Measurements from ENCODE around the gene TP53TG3B.
A peak's percentile ranks its signal among the peaks of the same experiment; 100 is the strongest.
"Not testable (repeated sequence)": the region's sequence is repeated elsewhere in the genome, so short reads cannot be mapped to it uniquely, and the experiment has no call there.

TP53TG3B gene

DNA sequence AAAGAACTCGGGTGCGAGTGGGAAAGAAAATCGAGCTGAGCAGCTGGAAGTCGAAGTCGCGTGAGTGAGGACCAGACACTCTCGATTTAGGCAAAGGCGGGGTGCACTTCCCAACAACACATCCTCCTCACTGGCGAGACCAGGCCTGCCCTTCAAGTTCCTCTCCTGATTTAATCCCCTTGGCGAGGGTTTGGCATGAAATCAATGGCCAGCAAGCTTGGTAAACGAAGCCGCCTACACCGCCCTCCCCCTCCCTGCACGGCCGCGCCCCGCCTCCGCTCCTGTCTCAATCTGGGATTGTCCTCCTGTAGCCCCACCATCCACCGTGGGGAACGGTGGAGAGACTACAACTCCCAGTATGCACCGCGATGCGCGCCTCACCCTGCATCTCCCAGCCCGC, at the start of gene TP53TG3B:
TP53TG3B (plus strand) TSS at position 301 of the 400 bp plus-strand sequence; CDS start at position 369, 68 bp downstream.
- DNase-seq: not testable (repeated sequence)

DNA sequence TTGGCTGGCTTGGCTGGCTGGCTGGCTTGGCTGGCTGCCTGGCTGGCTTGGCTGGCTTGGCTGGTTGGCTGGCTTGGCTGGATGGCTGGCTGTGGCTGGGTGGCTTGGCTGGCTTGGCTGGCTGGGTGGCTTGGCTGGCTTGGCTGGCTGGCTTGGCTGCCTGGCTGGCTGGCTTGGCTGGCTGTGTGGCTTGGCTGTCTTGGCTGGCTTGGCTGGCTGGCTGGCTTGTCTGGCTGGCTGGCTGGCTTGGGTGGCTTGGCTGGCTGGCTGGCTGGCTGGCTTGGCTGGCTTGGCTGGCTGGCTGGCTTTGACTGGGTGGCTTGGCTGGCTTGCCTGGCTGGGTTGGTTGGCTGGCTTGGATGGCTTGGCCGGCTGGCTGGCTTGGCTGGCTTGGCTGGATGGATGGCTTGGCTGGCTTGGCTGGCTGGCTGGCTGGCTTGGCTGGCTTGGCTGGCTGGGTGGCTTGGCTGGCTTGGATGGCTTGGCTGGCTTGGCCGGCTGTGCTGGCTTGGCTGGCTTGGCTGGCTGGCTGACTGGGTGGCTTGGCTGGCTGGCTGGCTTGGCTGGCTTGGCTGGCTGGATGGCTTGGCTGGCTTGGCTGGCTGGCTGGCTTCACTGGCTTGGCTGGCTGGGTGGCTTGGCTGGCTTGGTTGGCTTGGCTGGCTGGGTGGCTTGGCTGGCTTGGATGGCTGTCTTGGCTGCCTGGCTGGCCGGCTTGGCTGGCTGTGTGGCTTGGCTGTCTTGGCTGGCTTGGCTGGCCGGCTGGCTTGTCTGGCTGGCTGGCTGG, 24.2 kb upstream of the TP53TG3B start:
- DNase-seq: peak in 1 of 2 donors; percentile 40

DNA sequence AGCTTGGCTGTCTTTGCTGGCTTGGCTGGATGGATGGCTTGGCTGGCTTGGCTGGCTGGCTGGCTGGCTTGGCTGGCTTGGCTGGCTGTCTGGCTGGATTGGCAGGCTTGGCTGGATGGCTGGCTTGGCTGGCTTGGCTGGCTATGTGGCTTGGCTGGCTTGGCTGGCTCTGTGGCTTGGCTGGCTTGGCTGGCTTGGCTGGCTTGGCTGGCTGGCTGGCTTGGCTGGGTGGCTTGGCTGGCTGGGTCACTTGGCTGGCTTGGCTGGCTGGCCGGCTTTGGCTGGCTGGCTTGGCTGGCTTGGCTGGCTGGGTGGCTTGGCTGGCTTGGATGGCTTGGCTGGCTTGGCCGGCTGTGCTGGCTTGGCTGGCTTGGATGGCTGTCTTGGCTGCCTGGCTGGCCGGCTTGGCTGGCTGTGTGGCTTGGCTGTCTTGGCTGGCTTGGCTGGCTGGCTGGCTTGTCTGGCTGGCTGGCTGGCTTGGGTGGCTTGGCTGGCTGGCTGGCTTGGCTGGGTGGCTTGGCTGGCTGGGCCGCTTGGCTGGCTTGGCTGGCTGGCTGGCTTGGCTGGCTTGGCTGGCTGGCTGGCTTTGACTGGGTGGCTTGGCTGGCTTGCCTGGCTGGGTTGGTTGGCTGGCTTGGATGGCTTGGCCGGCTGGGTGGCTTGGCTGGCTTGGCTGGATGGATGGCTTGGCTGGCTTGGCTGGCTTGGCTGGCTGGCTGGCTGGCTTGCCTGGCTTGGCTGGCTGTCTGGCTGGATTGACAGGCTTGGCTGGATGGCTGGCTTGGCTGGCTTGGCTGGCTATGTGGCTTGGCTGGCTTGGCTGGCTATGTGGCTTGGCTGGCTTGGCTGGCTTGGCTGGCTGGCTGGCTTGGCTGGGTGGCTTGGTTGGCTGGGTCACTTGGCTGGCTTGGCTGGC, 22.8 kb upstream of the TP53TG3B start:
- peak in 1 of 2 donors; percentile 27 for DNase-seq

GRCh38 chr16:33338543-33338951, 22.1 kb upstream of the TP53TG3B start:
- peak in 1 of 2 donors; percentile 4 for DNase-seq

DNA sequence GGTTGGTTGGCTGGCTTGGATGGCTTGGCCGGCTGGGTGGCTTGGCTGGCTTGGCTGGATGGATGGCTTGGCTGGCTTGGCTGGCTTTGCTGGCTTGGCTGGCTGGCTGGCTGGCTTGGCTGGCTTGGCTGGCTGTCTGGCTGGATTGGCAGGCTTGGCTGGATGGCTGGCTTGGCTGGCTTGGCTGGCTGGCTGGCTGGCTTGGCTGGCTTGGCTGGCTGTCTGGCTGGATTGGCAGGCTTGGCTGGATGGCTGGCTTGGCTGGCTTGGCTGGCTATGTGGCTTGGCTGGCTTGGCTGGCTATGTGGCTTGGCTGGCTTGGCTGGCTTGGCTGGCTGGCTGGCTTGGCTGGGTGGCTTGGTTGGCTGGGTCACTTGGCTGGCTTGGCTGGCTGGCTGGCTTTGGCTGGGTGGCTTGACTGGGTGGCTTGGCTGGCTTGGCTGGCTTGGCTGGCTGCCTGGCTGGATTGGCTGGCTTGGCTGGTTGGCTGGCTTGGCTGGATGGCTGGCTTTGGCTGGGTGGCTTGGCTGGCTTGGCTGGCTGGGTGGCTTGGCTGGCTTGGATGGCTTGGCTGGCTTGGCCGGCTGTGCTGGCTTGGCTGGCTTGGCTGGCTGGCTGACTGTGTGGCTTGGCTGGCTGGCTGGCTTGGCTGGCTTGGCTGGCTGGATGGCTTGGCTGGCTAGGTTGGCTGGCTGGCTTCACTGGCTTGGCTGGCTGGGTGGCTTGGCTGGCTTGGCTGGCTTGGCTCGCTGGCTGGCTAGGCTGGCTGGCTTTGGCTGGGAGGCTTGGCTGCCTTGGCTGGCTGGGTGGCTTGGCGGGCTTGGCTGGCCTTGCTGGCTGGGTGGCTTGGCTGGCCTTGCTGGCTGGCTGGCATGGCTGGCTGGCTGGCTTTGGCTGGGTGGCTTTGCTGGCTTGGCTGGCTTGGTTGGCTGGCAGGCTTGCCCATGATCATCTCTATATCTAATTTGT, 21.3 kb upstream of the TP53TG3B start:
- peak in 1 of 2 donors; percentile 43 for DNase-seq
